DOHH2 (cell line): ENCODE data around the gene ATP2C1.

ENCODE experiments used
- H3F3A ChIP-seq: fragments of 200-600 bp; sonication (generic), shearing (Covaris generic); 2 replicates; pipeline ENCODE4 v1.6.0; 2016; ENCODE audit warnings: antibody characterized with exemption, mild to moderate bottlenecking; ENCODE audit not compliant: control insufficient read depth, insufficient read depth
- H3K27ac ChIP-seq: fragments of 200-600 bp; sonication (generic); 2 replicates; pipeline ENCODE4 v1.5.1; 2014; ENCODE audit warnings: low read depth, mild to moderate bottlenecking, low read length, moderate library complexity
- H3K27me3 ChIP-seq: fragments of 200-600 bp; sonication (generic); 2 replicates; pipeline ENCODE4 v1.6.1; 2014; ENCODE audit warnings: mild to moderate bottlenecking, low read length, mixed read lengths; ENCODE audit not compliant: control insufficient read depth
- H3K36me3 ChIP-seq: fragments of 200-600 bp; sonication (generic); 2 replicates; pipeline ENCODE4 v1.6.1; 2014; ENCODE audit warnings: mild to moderate bottlenecking, low read length, moderate library complexity, mixed read lengths; ENCODE audit not compliant: control insufficient read depth
- H3K4me1 ChIP-seq: fragments of 200-600 bp; sonication (generic); 2 replicates; pipeline ENCODE4 v1.6.1; 2014; ENCODE audit warnings: mild to moderate bottlenecking, low read length, mixed read lengths; ENCODE audit not compliant: control insufficient read depth
- H3K4me2 ChIP-seq: fragments of 200-600 bp; sonication (generic); 2 replicates; pipeline ENCODE4 v1.6.0; 2014; ENCODE audit warnings: mild to moderate bottlenecking, low read length, moderate library complexity
- H3K4me3 ChIP-seq: fragments of 200-600 bp; sonication (generic); 2 replicates; pipeline ENCODE4 v1.5.1; 2014; ENCODE audit warnings: mild to moderate bottlenecking, low read length, mixed read lengths
- H3K79me2 ChIP-seq: fragments of 200-600 bp; sonication (generic); 2 replicates; pipeline ENCODE4 v1.6.1; 2014; ENCODE audit warnings: mild to moderate bottlenecking, low read length, mixed read lengths; ENCODE audit not compliant: control insufficient read depth
- H3K9me2 ChIP-seq: fragments of 200-600 bp; sonication (generic); replicated peaks from 2 replicates; pipeline ENCODE4 v1.6.1; 2014; ENCODE audit warnings: mild to moderate bottlenecking, low read length, mixed read lengths; ENCODE audit not compliant: control insufficient read depth
- H3K9me3 ChIP-seq: fragments of 200-600 bp; sonication (generic); 2 replicates; pipeline ENCODE4 v1.6.1; 2014; ENCODE audit warnings: antibody characterized with exemption, low read length, mixed read lengths; ENCODE audit not compliant: control insufficient read depth, insufficient read depth
- H4K20me1 ChIP-seq: fragments of 200-600 bp; sonication (generic); 2 replicates; pipeline ENCODE4 v1.6.0; 2014; ENCODE audit warnings: low read depth, mild to moderate bottlenecking, antibody characterized with exemption, low read length, moderate library complexity; ENCODE audit not compliant: control insufficient read depth, insufficient read depth
- CTCF ChIP-seq: fragments of 200-600 bp; sonication (generic); IDR thresholded peaks from one replicate; pipeline ENCODE4 v1.5.1; 2014; ENCODE audit warnings: antibody characterized with exemption, mild to moderate bottlenecking, low read depth, low read length; ENCODE audit not compliant: poor library complexity, severe bottlenecking
- EZH2phosphoT487 ChIP-seq: fragments of 200-600 bp; sonication (generic); IDR thresholded peaks from 2 replicates; pipeline ENCODE4 v1.6.1; 2017; ENCODE audit warnings: borderline replicate concordance, mild to moderate bottlenecking, antibody characterized with exemption, low read length, moderate library complexity, mixed read lengths

Gene ATP2C1

GRCh38 chr3:130963878-130964277, 70.0 kb downstream of the ATP2C1 start:
- TF ChIP-seq CTCF, result no peak
- no peak for TF ChIP-seq EZH2phosphoT487
- Histone ChIP-seq H3K4me1 (no peaks in the 10 kb centered on the region), H3K79me2 (no peaks in the 10 kb centered on the region), H3K4me3 (no peak overlapping the region), H3K9me2 (no peaks in the 10 kb centered on the region), H4K20me1 (no peaks in the 10 kb centered on the region), H3K27ac (no peak overlapping the region), H3K36me3 (peaks cover 57% of the 10 kb centered on the region), H3F3A (no peaks in the 10 kb centered on the region), H3K27me3 (no peaks in the 10 kb centered on the region), H3K4me2 (no peak overlapping the region), H3K9me3 (no peaks in the 10 kb centered on the region)

- H3K9me2 ChIP-seq, result no peaks in the 10 kb centered on the region
- H3K4me3 ChIP-seq, result no peak overlapping the region
- H3K4me2 ChIP-seq, result no peak overlapping the region
- no peaks in the 10 kb centered on the region for H3F3A ChIP-seq
- H3K79me2 ChIP-seq, result no peaks in the 10 kb centered on the region
- no peaks in the 10 kb centered on the region for H3K9me3 ChIP-seq
- H3K4me1 ChIP-seq, result no peaks in the 10 kb centered on the region
- no peak overlapping the region for H3K27ac ChIP-seq
- TF ChIP-seq CTCF (no peak), EZH2phosphoT487 (no peak)
- peaks cover 45% of the 10 kb centered on the region for H3K36me3 ChIP-seq
- H4K20me1 ChIP-seq, result no peaks in the 10 kb centered on the region
- no peaks in the 10 kb centered on the region for H3K27me3 ChIP-seq
Measured at GRCh38 chr3:130967281-130967680, 73.4 kb downstream of the ATP2C1 start.

GRCh38 chr3:130968221-130968620, 74.3 kb downstream of the ATP2C1 start:
- Histone ChIP-seq H3K9me3 (no peaks in the 10 kb centered on the region), H3K36me3 (peaks cover 45% of the 10 kb centered on the region), H3K9me2 (no peaks in the 10 kb centered on the region), H3K27ac (no peak overlapping the region), H3K27me3 (no peaks in the 10 kb centered on the region), H3K79me2 (no peaks in the 10 kb centered on the region), H3F3A (no peaks in the 10 kb centered on the region), H3K4me3 (no peak overlapping the region), H4K20me1 (no peaks in the 10 kb centered on the region), H3K4me2 (no peak overlapping the region), H3K4me1 (no peaks in the 10 kb centered on the region)
- TF ChIP-seq CTCF, result no peak
- TF ChIP-seq EZH2phosphoT487, result no peak

GRCh38 chr3:130969621-130970020, 75.7 kb downstream of the ATP2C1 start:
- H3K36me3 ChIP-seq, result peaks cover 45% of the 10 kb centered on the region

More at GRCh38 chr3:130969621-130970020, 75.7 kb downstream of the ATP2C1 start:
- Histone ChIP-seq H3K4me3 (no peak overlapping the region), H3K27ac (no peak overlapping the region), H3K9me3 (no peaks in the 10 kb centered on the region), H4K20me1 (no peaks in the 10 kb centered on the region), H3K79me2 (no peaks in the 10 kb centered on the region), H3K27me3 (no peaks in the 10 kb centered on the region), H3K4me1 (no peaks in the 10 kb centered on the region), H3F3A (no peaks in the 10 kb centered on the region), H3K4me2 (no peak overlapping the region), H3K9me2 (no peaks in the 10 kb centered on the region)
- TF ChIP-seq CTCF (no peak), EZH2phosphoT487 (no peak)
